Chondrocyte (in vitro differentiated cells): ENCODE measurements around the gene USP4. TPM values are rescaled to one million over a fixed set of nuclear protein-coding genes. Genes with fewer than 3 reads are reported as not detected.

ENCODE experiments used
- DNase-seq: peaks from one replicate; pipeline ENCODE4 v3.0.0; 2021; ENCODE audit warnings: mixed read lengths, low spot score
- H3K27ac Mint-ChIP-seq: one replicate; pipeline ENCODE4 v1.8.0; 2021; ENCODE audit warnings: mild to moderate bottlenecking, moderate library complexity, mixed read lengths; ENCODE audit not compliant: unreplicated experiment
- H3K27me3 Mint-ChIP-seq: 2 replicates; pipeline ENCODE4 v1.8.0; 2021; ENCODE audit warnings: low read depth, mixed read lengths
- H3K36me3 Mint-ChIP-seq: 2 replicates; pipeline ENCODE4 v1.8.0; 2021; ENCODE audit warnings: low read depth, mixed read lengths
- H3K4me1 Mint-ChIP-seq: 2 replicates; pipeline ENCODE4 v1.8.0; 2021; ENCODE audit warnings: low read depth, mild to moderate bottlenecking, mixed read lengths
- H3K4me3 Mint-ChIP-seq: one replicate; pipeline ENCODE4 v1.8.0; 2021; ENCODE audit warnings: mild to moderate bottlenecking, moderate library complexity, mixed read lengths; ENCODE audit not compliant: unreplicated experiment
- H3K9me3 Mint-ChIP-seq: 2 replicates; pipeline ENCODE4 v1.8.0; 2021; ENCODE audit warnings: low read depth, mixed read lengths
- CTCF ChIP-seq: fragments of 200-600 bp; sonication (generic); IDR thresholded peaks from 2 replicates; pipeline ENCODE4 v1.5.0; 2021; ENCODE audit warnings: antibody characterized with exemption, mild to moderate bottlenecking, moderate library complexity
- long read RNA-seq: library from polyadenylated mRNA; stranded (forward); transcript quantifications from one replicate; pipeline ENCODE4 v2.0.0, GENCODE V29; 2021
- total RNA-seq: library from RNA; stranded (reverse); gene quantifications from 3 replicates; pipeline ENCODE4 v1.2.1, GENCODE V29; 2021

The USP4 gene
- 31.6 to 41.0 TPM (median 31.9 TPM) in 3 replicates for total RNA-seq
- long read RNA-seq, transcript USP4-202 (21 exons, 3,222 nt) = minor isoform, 15 of 84 reads
- long read RNA-seq, transcript USP4-201 (22 exons, 3,126 nt) = major isoform, 42 of 84 reads
- long read RNA-seq, partial matches to known transcripts = 2 of 84 reads
- long read RNA-seq, other reads (novel, unspliced or antisense) = 23 of 84 reads

GRCh38 chr3:49339941-49340800, at the start of gene USP4:
Gene USP4, minus strand, starts transcription at chr3:49340053. Its CDS starts 29 bp downstream, at chr3:49340024.
- peak; percentile 78 for TF ChIP-seq CTCF
- peak within 1 kb of the TSS; percentile 87 for H3K27ac Mint-ChIP-seq

GRCh38 chr3:49389297-49389696, 49.4 kb upstream of the USP4 start:
- Mint-ChIP-seq H3K36me3 (peaks cover 3% of the 10 kb centered on the region), H3K9me3 (no peaks in the 10 kb centered on the region), H3K4me1 (peaks cover 40% of the 10 kb centered on the region), H3K27ac (no peak overlapping the region), H3K27me3 (no peaks in the 10 kb centered on the region), H3K4me3 (no peak overlapping the region)
- no peak for TF ChIP-seq CTCF
- peak; percentile 0 for DNase-seq

More at GRCh38 chr3:49339941-49340800, at the start of gene USP4:
- H3K9me3 Mint-ChIP-seq = no peaks in the 10 kb centered on the region
- no peaks in the 10 kb centered on the region for H3K27me3 Mint-ChIP-seq
- DNase-seq = peak; percentile 96
- H3K4me3 Mint-ChIP-seq = peak within 1 kb of the TSS; percentile 97
- no peaks in the 10 kb centered on the region for H3K36me3 Mint-ChIP-seq
- peaks cover 27% of the 10 kb centered on the region for H3K4me1 Mint-ChIP-seq

GRCh38 chr3:49388289-49388820, 48.5 kb upstream of the USP4 start:
- Mint-ChIP-seq H3K9me3 (no peaks in the 10 kb centered on the region), H3K4me3 (no peak overlapping the region), H3K36me3 (peaks cover 3% of the 10 kb centered on the region), H3K4me1 (peaks cover 47% of the 10 kb centered on the region), H3K27ac (peak overlapping the region; percentile 80), H3K27me3 (no peaks in the 10 kb centered on the region)
- DNase-seq = peak; percentile 18
- no peak for TF ChIP-seq CTCF

GRCh38 chr3:49387721-49388120, 47.9 kb upstream of the USP4 start:
- Mint-ChIP-seq H3K27me3 (no peaks in the 10 kb centered on the region), H3K9me3 (no peaks in the 10 kb centered on the region), H3K36me3 (peaks cover 3% of the 10 kb centered on the region), H3K27ac (peak overlapping the region; percentile 80), H3K4me3 (no peak overlapping the region), H3K4me1 (peaks cover 45% of the 10 kb centered on the region)
- DNase-seq = no peak
- no peak for TF ChIP-seq CTCF

- Mint-ChIP-seq H3K9me3 (no peaks in the 10 kb centered on the region), H3K27ac (peak overlapping the region; percentile 88), H3K4me1 (peaks cover 45% of the 10 kb centered on the region), H3K36me3 (peaks cover 3% of the 10 kb centered on the region), H3K27me3 (no peaks in the 10 kb centered on the region), H3K4me3 (no peak overlapping the region)
- TF ChIP-seq CTCF = no peak
- no peak for DNase-seq
These were observed 46.4 kb upstream of the USP4 start for GRCh38 chr3:49386056-49386756.
